ENCODE results near the gene SMIM5.
"Not testable (repeated sequence)": the region's sequence is repeated elsewhere in the genome, so short reads cannot be mapped to it uniquely, and the experiment has no call there.

The SMIM5 gene

DNA sequence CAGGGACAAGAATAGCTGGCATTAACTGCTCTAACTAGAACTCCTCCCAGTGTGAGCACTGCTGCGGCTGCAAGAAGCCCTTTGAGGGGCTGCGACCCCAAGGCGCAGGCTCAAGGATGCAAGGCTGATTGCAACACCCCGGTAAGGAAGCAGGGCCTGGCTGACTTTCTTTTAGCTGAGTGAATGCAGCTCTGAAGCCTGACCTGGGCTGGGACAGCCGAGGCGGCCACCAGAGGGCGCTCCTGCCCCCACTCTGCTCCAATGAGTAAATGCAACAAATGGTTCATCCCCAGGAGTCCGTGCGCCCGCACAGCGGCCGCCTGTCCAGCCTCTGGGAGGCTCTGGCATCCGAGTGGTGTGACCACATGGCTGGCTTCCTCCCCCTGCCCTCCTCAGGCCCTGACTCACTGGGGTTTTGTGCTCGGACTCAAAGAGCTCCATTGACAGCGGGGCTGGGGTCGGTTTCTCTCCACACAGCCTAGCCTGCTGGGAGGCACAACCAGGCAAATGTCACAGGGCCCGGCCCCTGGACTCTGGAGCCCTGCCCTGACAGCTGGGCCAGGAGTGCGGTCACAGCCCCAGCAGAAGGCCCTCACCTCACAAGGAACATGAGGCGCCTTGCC is at the start of gene SMIM5:
SMIM5 (plus strand) TSS at position 572 of the 623 bp plus-strand sequence. CDS start 6,768 bp downstream, outside the sequence.
- peak; percentile 50 for DNase-seq

DNA sequence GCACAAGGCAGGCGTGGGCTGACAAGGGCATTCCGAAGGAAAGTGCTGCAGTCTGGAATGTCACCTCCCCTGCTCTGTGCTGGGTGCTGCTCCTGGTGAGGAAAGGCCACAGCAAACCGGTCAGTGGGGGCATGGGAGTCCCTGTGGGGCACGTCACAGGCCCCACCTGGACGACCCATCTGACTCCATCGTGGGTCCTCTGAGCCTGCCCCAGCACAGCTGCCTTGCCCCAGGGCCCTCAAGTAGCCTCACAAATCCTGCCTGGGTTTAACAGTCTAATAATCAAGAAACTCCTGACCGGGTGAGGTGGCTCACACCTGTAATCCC is 48.4 kb upstream of the SMIM5 start:
- no peak for DNase-seq

DNA sequence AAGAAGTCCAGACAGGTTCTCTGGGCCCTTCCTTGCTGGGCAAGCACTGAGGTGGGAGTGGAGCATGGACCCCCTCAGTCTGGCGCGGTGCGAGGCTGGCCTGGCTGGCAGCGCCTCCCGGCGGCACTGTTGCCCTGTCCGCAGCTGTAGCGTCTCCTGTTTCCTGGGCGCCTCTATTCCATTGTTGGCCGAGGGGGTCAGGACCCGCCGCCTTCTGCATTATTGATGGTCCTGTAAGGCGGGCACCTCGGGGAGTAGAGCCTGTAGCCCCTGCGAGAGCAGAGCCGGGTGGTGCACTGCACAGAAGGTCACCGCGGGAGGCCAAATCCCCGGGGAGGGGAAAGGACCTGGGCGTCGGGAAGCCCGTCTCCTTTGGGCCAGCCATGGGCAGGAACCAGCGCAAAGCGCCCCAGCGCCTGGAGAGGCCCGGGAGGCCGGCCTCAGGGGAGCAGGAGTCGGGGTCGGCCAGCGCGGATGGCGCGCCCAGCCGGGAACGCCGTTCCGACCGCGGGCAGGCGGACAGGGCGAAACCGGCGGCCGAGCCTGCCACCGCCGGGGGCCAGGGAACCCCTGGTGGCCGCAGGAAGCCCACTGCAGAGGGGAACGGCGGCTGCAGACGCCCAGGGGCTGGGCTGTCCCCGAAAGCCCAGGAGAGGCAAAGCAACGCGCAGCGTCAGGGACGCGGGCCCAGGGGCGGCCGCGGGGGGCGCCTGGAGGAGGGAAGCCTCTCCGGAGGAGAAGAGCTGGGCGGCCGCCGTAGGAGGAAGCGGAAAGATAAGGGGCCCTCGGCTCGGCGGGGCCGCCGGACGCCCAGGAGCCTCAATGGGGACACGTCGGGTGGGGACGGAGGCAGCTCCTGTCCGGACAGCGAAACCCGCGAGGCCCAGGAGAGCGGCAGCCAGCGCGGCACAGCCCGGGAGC is 45.3 kb upstream of the SMIM5 start, which contains the start of gene MYO15B:
MYO15B (plus strand) TSS at position 126 of the 921 bp plus-strand sequence; CDS start at position 384, 258 bp downstream.
- DNase-seq: no peak

- no peak for DNase-seq
Measured at GRCh38 chr17:75588596-75589011, 44.6 kb upstream of the SMIM5 start.

DNA sequence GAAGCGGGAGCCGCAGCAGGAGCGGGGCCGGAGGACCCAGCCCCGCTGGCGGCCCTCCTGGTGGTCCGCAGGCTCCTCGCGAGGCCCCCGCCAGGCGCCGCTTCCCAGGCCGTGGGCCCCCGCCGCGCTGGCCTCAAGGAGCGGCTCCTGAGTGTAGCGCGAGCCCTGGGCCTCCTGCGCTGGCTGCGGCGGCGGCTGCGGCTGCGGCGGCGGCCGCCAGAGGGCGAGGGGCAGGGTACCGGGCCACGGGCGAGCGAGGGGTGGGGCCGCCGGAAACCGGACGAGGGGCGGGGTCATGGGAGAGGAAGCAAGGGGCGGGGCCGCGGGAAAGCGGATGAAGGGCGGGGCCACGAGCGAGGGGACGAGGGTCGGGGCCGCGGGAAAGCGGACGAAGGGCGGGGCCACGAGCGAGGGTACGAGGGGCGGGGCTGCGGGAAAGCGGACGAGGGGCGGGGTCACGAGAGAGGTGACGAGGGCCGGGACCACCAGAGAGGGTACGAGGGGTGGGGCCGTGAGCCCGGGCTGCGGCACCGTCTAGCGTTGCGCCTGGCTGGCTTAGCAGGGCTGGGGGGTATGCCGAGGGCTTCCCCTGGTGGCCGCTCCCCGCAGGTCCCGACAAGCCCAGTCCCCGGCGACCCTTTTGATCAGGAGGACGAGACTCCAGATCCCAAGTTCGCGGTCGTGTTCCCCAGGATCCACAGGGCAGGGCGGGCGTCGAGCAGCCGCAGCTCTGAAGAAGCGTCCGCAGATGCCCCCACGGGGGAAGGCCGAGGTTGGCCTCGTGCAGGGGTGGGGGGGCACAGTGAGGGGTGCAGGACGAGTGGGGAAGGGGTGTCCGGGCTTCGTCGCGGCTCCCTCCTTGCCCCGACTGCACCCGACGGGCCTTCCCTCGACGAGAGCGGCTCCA is 44.0 kb upstream of the SMIM5 start:
- peak; percentile 77 for DNase-seq

GRCh38 chr17:75589919-75590303 is 43.3 kb upstream of the SMIM5 start:
- DNase-seq: no peak

DNA sequence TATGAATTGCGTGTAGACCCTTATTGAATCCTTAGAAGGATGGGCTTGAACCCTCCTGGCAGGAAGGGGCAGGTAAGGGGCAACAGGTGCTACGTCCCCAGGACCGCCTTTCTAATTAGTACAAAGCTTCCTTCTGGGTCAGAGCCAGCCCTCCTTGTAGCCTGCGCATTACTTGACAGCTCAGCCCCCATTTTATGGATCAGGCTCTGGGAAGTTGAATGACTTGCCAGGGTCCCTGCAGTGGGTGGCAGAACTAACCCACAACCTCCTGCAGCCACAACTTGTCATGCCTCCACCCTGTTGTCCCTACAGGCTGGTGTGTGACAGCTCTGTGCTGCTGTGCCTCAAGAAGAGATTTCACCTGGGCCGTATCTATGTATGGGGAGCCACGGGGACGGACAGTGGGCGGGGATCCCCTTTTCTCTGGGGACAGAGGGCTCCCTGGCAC is 42.9 kb upstream of the SMIM5 start:
- no peak for DNase-seq

DNA sequence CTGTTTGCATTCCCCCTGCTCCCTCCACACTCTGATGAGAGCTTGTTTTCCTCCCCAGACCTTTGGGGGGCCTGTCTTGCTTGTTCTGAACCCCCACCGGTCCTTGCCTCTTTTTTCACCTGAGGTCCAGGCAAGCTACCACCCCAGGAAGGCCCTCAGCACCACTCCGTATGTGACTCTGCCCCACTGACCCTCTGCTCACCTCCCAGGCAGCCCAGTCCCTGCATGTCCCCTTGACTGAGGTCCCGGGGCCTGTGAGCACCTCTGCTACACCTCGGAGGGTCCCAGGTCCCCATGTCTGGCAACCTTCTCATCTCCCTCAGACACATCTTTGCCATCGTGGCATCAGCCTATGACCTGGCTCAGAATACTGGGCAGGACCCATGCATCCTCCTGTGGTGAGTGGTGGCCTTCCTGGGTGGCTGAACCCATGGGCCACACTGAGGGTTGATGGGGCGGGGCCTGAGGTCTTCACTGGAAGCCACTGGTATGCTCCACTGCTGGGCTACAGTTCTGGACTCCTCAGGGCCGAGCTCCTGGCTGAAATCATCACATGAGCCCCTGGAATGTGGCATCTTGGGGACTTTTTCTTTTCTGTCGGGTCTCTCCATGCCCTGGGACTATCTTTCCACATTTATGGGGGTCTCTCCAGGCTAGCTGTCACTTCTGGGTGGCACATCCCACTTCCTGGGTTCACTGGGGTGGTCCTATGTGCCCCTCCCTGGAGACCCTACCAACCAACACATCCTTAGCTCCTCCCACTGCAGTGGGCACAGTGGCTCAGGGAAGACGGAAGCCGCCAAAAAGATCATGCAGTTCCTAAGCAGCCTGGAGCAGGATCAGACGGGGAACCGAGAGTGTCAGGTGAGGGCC is 42.1 kb upstream of the SMIM5 start:
- DNase-seq: no peak

DNA sequence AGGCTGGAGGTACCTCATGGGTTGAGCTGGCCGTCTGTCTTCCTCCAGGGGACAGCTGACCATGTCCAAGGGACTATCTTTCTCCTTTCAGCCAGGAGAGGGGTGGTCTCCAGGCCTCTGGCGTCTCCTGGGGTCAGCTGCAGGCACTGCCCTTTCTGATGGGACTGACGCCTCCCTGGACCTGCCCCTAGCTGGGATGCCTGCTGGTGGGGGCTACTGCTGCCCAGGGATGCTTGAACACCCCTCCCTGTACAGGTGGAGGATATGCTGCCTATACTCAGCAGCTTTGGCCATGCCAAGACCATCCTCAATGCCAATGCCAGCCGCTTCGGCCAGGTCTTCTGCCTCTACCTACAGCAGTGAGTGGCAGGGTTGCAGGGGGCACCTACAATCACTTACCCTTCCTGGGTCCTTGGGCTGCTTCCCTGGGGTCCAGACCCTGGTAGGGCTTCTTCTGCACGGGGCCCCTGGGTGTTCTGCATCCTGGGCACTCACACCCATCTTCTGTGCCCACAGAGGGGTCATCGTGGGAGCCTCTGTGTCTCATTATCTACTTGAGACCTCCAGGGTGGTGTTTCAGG is 41.4 kb upstream of the SMIM5 start:
- DNase-seq: no peak

- DNase-seq: no peak
Measured at GRCh38 chr17:75592348-75593020, 40.8 kb upstream of the SMIM5 start.

DNA sequence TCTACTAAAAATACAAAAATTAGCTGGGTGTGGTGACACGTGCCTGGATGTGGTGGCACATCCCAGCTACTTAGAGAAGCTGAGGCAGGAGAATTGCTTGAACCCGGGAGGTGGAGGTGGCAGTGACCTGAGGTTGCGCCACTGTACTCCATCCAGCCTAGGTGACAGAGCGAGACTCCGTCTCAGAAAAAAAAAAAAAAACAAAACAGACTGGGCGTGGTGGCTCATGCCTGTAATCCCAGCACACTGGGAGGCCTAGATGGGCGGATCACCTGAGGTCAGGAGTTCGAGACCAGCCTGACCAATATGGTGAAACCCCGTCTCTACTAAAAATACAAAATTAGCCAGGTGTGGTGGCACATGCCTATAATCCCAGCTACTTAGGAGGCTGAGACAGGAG is 39.8 kb upstream of the SMIM5 start:
- not testable (repeated sequence) for DNase-seq

GRCh38 chr17:75594499-75595283 is 38.5 kb upstream of the SMIM5 start:
- DNase-seq: peak; percentile 57

GRCh38 chr17:75595284-75595919 is 37.8 kb upstream of the SMIM5 start:
- DNase-seq: no peak

DNA sequence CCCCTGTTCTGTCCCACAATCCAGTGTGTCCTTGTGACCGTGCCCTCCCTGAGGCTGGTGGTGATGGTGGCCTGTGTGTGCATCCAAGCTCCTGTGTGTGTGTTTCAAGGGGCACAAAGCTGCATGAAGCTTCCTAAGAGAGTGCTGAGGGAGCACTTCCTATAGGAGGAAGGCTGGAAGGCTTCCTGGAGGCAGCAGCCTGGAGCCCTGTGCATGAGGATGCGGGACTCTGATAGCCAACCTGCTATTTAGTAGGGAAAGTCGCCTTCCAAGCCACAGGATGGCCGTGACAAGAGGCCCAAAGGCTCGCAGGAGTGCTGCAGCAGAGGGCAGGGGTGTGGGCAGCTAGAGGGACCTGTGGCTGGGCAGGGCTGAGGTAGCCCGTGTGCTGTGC is 37.3 kb upstream of the SMIM5 start:
- no peak for DNase-seq

DNA sequence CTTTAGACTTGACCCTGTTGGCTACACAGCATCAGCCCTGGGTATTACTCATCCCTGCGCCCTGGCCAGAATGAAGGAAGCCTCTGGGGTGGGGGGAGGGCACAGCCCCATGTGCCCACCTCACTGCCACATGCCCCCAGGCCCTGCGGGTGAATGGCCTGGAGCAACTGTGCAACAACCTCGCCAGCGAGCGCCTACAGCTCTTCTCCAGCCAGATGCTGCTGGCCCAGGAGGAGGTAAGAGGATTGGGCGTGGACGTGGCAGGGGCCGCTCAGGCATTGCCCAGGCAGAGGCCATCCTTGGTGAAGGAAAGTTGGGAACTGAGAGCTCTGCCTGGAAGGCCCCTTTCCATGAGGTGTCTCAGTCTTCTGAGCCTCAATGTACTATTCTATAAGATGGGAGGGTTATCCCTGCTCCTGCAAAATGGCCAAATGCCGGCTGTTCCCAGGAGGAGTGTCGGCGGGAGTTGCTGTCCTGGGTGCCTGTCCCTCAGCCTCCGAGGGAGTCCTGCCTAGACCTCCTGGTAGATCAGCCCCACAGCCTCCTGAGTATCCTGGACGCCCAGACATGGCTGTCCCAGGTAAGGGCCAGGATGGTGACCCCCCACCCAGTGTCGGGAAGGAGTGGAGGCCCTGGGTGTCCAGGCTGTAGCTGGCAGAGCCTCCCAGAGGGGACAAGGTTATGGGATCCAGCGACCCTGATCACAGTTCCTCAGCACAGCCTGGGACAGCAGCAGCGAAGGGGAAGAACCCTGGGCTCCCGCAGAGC is 36.7 kb upstream of the SMIM5 start:
- no peak for DNase-seq

DNA sequence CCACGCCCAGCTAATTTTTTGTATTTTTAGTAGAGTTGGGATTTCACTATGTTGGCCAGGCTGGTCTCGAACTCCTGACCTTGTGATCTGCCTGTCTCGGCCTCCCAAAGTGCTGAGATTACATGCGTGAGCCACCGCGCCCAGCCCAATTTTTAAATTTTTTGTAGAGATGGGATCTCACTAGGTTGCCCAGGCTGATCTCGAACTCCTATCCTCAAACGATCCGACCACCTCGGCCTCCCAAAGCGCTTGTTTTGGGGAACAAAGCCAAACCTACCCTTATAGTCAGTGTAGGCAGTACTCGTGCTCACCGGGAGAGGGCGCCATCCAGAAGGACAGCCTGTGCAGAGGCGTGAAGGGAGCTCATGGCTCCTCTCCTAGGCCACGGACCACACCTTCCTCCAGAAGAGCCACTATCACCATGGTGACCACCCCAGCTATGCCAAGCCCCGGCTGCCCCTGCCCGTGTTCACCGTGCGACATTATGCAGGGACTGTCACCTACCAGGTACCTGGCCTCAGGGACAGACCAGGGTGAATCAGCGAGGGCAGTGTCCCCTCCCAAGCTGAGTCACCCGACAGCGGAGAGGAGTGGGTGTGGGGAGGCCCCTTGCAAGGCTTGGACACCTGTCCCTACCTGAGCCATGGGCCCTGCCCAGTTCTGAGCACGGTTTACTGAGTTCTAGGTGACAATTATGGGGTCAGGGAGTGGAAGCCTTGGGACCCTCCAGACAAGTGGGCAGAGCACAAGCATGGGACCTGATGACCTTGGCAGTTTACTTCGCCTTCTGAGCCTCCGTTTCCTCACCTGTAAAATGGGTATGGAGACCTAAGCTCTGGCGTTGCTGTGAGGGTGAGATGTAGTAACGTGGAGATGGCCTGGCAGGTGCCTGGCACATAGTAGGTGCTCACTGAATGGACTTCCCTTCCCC is 31.9 kb upstream of the SMIM5 start:
- DNase-seq: peak; percentile 39

- DNase-seq: no peak
Measured at GRCh38 chr17:75602644-75603043, 30.6 kb upstream of the SMIM5 start.

DNA sequence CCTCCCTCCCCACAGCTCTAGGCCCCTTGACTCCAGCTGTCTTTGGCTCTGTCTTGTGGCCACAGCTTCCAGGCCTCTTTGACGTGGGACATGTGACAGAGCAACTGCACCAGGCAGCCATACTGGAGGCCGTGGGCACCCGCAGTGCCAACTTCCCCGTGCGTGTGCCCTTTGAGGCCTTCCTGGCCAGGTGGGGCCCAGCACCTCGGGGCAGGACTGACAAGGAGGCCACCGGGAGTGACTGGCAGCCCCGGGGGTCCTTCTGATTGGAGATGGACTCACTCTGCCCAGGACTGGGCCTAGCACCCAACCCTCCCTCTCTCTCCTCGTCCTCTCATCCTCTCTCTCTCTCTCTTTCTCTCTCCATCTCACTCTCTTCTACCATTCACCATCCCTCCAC is 30.1 kb upstream of the SMIM5 start:
- DNase-seq: no peak

Measured in SHP77 treated with DMSO at 0.1 percent for 48 hours (cell line).